ENCODE results near the gene MAST3. TPM values are rescaled to one million over a fixed set of nuclear protein-coding genes. Genes with fewer than 3 reads are reported as not detected.

The MAST3 gene
- total RNA-seq, 1 experiment from 2014 or later: 14.1 TPM

DNA sequence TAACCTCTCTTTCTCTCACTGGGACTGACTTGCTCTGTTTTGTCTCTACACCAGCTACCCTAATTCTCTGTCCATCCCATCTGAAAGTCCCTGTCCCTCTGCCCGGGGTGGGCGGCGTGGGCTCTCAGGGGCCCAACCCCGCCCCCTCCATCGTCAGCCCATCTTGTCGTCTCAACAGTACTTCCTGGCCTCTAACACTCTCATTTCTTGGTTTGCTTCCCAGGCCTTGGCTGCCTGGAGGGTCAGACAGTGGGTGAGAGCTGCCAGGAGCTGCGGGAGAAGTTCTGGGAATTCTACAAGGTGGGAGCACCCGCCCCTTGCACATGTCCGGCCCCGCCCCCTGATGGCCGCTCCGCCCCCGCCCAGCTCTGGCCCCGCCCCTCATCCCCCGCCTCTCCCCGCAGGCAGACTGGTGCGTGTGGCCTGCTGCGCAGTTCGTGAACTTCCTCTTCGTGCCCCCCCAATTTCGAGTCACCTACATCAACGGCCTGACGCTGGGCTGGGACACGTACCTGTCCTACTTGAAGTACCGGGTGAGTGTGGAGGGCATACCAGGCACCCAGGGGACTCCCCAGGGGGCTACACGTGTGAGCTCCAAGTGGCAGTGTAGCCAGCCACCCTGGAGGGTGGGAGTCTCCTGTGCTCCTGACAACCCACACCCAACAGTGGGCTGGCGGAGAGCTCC, 97.1 kb downstream of the MAST3 start:
- peak overlapping the region; percentile 90; the same call in 1 of the 2 replicates for H3K4me3 ChIP-seq
- H3F3A ChIP-seq (ENCODE audit: insufficient read depth, low read depth): peaks cover 32% of the 10 kb centered on the region
- no peaks in the 10 kb centered on the region for H3K9me3 ChIP-seq (ENCODE audit: insufficient read depth, low read depth)
- H3K4me1 ChIP-seq (replicated peaks; ENCODE audit: insufficient read depth): peaks cover 16% of the 10 kb centered on the region
- H3K36me3 ChIP-seq (ENCODE audit: low read depth): no peaks in the 10 kb centered on the region
- H4K20me1 ChIP-seq (ENCODE audit: insufficient read depth): no peaks in the 10 kb centered on the region
- no peak for DNase-seq
- no peak overlapping the region for H3K27ac ChIP-seq
- CTCF ChIA-PET: interaction anchor here (0.6 kb wide), 1 partner anchor 50 kb away, joined by 3 read pairs; no protein-coding TSS in a partner anchor
- H2AFZ ChIP-seq: no peak overlapping the region
- H3K79me2 ChIP-seq (ENCODE audit: low read depth): peaks cover 12% of the 10 kb centered on the region
- no peaks in the 10 kb centered on the region for H3K9me2 ChIP-seq (ENCODE audit: insufficient read depth)
- peak overlapping the region; percentile 79 for H3K4me2 ChIP-seq
- TF ChIP-seq EZH2 (IDR thresholded peaks at IDR 0.05; ENCODE audit: low read depth): no peak
- no peak for TF ChIP-seq CTCF (conservative IDR thresholded peaks at IDR 0.05)
- H3K27me3 ChIP-seq (ENCODE audit: insufficient read depth, low read depth): no peaks in the 10 kb centered on the region
- POLR2A ChIA-PET (ENCODE audit: unreplicated experiment): no interaction called here
- intact Hi-C loops (cut with micrococcal nuclease; ENCODE audit: unreplicated experiment): loop anchor here (5.0 kb wide), 3 partner anchors 58 to 218 kb away; partner anchors contain the start of gene PGPEP1
- no TSS peak for BruUV-seq (replicated peaks)

DNA sequence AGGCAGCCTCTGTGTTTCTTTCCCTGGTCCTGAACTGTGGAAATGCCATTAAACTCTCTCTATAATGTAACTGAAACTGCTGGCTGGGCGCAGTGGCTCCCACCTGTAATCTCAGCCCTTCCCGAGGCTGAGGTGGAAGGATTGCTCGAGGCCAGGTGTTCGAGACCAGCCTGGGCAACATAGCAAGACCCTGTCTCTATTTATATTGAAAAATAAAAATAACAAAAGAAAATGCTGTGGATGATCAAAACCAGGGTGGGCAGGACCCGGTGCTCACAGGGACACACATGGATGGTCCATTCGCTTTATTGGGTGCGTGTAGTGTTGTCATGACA, 98.9 kb downstream of the MAST3 start:
- H3K79me2 ChIP-seq (ENCODE audit: low read depth): peaks cover 12% of the 10 kb centered on the region
- H2AFZ ChIP-seq: no peak overlapping the region
- H3K9me2 ChIP-seq (ENCODE audit: insufficient read depth): no peaks in the 10 kb centered on the region
- TF ChIP-seq EZH2 (IDR thresholded peaks at IDR 0.05; ENCODE audit: low read depth): no peak
- no peak for TF ChIP-seq CTCF (conservative IDR thresholded peaks at IDR 0.05)
- H3K27me3 ChIP-seq (ENCODE audit: insufficient read depth, low read depth): no peaks in the 10 kb centered on the region
- no peak overlapping the region for H3K4me2 ChIP-seq
- CTCF ChIA-PET: no interaction called here
- H3K9me3 ChIP-seq (ENCODE audit: insufficient read depth, low read depth): no peaks in the 10 kb centered on the region
- H3K36me3 ChIP-seq (ENCODE audit: low read depth): no peaks in the 10 kb centered on the region
- intact Hi-C loops (cut with micrococcal nuclease; ENCODE audit: unreplicated experiment): no loop called here
- POLR2A ChIA-PET (ENCODE audit: unreplicated experiment): no interaction called here
- H3K4me3 ChIP-seq: no peak overlapping the region
- DNase-seq: no peak
- H3K27ac ChIP-seq: no peak overlapping the region
- BruUV-seq (replicated peaks): no TSS peak
- H3K4me1 ChIP-seq (replicated peaks; ENCODE audit: insufficient read depth): peaks cover 10% of the 10 kb centered on the region
- H3F3A ChIP-seq (ENCODE audit: insufficient read depth, low read depth): peaks cover 17% of the 10 kb centered on the region
- no peaks in the 10 kb centered on the region for H4K20me1 ChIP-seq (ENCODE audit: insufficient read depth)

- POLR2A ChIA-PET (ENCODE audit: unreplicated experiment): interaction anchor here (0.8 kb wide), 1 partner anchor 196 kb away, joined by 3 read pairs; no protein-coding TSS in a partner anchor
- peaks cover 9% of the 10 kb centered on the region for H3F3A ChIP-seq (ENCODE audit: insufficient read depth, low read depth)
- H4K20me1 ChIP-seq (ENCODE audit: insufficient read depth): no peaks in the 10 kb centered on the region
- no TSS peak for BruUV-seq (replicated peaks)
- peaks cover 12% of the 10 kb centered on the region for H3K79me2 ChIP-seq (ENCODE audit: low read depth)
- H3K9me2 ChIP-seq (ENCODE audit: insufficient read depth): no peaks in the 10 kb centered on the region
- TF ChIP-seq EZH2 (IDR thresholded peaks at IDR 0.05; ENCODE audit: low read depth) (no peak), CTCF (conservative IDR thresholded peaks at IDR 0.05) (no peak)
- H3K9me3 ChIP-seq (ENCODE audit: insufficient read depth, low read depth): no peaks in the 10 kb centered on the region
- intact Hi-C loops (cut with micrococcal nuclease; ENCODE audit: unreplicated experiment): no loop called here
- H3K4me2 ChIP-seq: no peak overlapping the region
- peaks cover 7% of the 10 kb centered on the region for H3K4me1 ChIP-seq (replicated peaks; ENCODE audit: insufficient read depth)
- no peaks in the 10 kb centered on the region for H3K27me3 ChIP-seq (ENCODE audit: insufficient read depth, low read depth)
- no peak for DNase-seq
- no peak overlapping the region for H3K4me3 ChIP-seq
- no peak overlapping the region for H2AFZ ChIP-seq
- H3K36me3 ChIP-seq (ENCODE audit: low read depth): no peaks in the 10 kb centered on the region
- H3K27ac ChIP-seq: no peak overlapping the region
- CTCF ChIA-PET: no interaction called here
Measured at GRCh38 chr19:18197306-18197705, 99.7 kb downstream of the MAST3 start.

Data from PC-9 (cell line).